Astrocyte (in vitro differentiated cells and primary cell): ENCODE data around the gene CARD19. TPM values are rescaled to one million over a fixed set of nuclear protein-coding genes. Genes with fewer than 3 reads are reported as not detected.

Experiments
- DNase-seq: peaks from one replicate; pipeline ENCODE4 v3.0.0-alpha.2; 2010; ENCODE audit warnings: low read depth
- FAIRE-seq: peaks from 2 replicates; lab custom pipeline; 2011; peaks lifted over from hg19 to GRCh38; lab: Jason Lieb, UNC
- H2AFZ ChIP-seq: 2 replicates; pipeline ENCODE4 v1.6.0; 2012; ENCODE audit warnings: low read depth, low read length, inconsistent platforms
- H3K27ac ChIP-seq: 2 replicates; pipeline ENCODE4 v1.5.1; 2011; ENCODE audit warnings: low read depth, low read length, inconsistent platforms
- H3K27me3 ChIP-seq: 2 replicates; pipeline ENCODE4 v1.6.0; 2011; ENCODE audit warnings: low read length, inconsistent platforms; ENCODE audit not compliant: insufficient read depth
- H3K36me3 ChIP-seq: 2 replicates; pipeline ENCODE4 v1.5.1; 2011; ENCODE audit warnings: low read length, inconsistent platforms; ENCODE audit not compliant: insufficient read depth
- H3K4me1 ChIP-seq: 2 replicates; pipeline ENCODE4 v1.5.1; 2011; ENCODE audit warnings: low read length, inconsistent platforms; ENCODE audit not compliant: insufficient read depth
- H3K4me2 ChIP-seq: 2 replicates; pipeline ENCODE4 v1.6.0; 2012; ENCODE audit warnings: low read length, inconsistent platforms
- H3K4me3 ChIP-seq: 2 replicates; pipeline ENCODE4 v1.5.1; 2011; ENCODE audit warnings: low read depth, mild to moderate bottlenecking, low read length, inconsistent platforms; ENCODE audit not compliant: insufficient read depth
- H3K79me2 ChIP-seq: 2 replicates; pipeline ENCODE4 v1.6.0; 2012; ENCODE audit warnings: mild to moderate bottlenecking, low read length, inconsistent platforms; ENCODE audit not compliant: insufficient read depth
- H3K9ac ChIP-seq: 2 replicates; pipeline ENCODE4 v1.6.0; 2012; ENCODE audit warnings: mild to moderate bottlenecking, low read length, inconsistent platforms
- H3K9me3 ChIP-seq: 2 replicates; pipeline ENCODE4 v1.5.1; 2012; ENCODE audit warnings: low read depth, mild to moderate bottlenecking, low read length, inconsistent platforms; ENCODE audit not compliant: insufficient read depth
- H4K20me1 ChIP-seq: 2 replicates; pipeline ENCODE4 v1.6.0; 2012; ENCODE audit warnings: low read length, inconsistent platforms; ENCODE audit not compliant: insufficient read depth
- H3K27ac Mint-ChIP-seq: one replicate; pipeline ENCODE4 v1.8.0; 2021; ENCODE audit warnings: mild to moderate bottlenecking, mixed read lengths; ENCODE audit not compliant: unreplicated experiment
- H3K27me3 Mint-ChIP-seq: one replicate; pipeline ENCODE4 v1.8.0; 2021; ENCODE audit warnings: low read depth, mixed read lengths; ENCODE audit not compliant: unreplicated experiment
- H3K36me3 Mint-ChIP-seq: one replicate; pipeline ENCODE4 v1.8.0; 2021; ENCODE audit warnings: low read depth, mixed read lengths; ENCODE audit not compliant: unreplicated experiment
- H3K4me1 Mint-ChIP-seq: one replicate; pipeline ENCODE4 v1.8.0; 2021; ENCODE audit warnings: low read depth, mixed read lengths; ENCODE audit not compliant: unreplicated experiment
- H3K4me3 Mint-ChIP-seq: one replicate; pipeline ENCODE4 v1.8.0; 2021; ENCODE audit warnings: mild to moderate bottlenecking, moderate library complexity, mixed read lengths; ENCODE audit not compliant: unreplicated experiment
- H3K9me3 Mint-ChIP-seq: one replicate; pipeline ENCODE4 v1.8.0; 2021; ENCODE audit warnings: mild to moderate bottlenecking, mixed read lengths; ENCODE audit not compliant: unreplicated experiment
- EZH2 ChIP-seq: IDR thresholded peaks from 2 replicates; pipeline ENCODE4 v1.6.1; 2012; ENCODE audit warnings: mild to moderate bottlenecking, low read length, inconsistent platforms; ENCODE audit not compliant: insufficient read depth
- total RNA-seq: library from RNA; stranded (reverse); gene quantifications from 2 replicates; pipeline ENCODE4 v1.2.1, GENCODE V29; 2021
- TF ChIP-seq, protein P1 (sequence below): IDR thresholded peaks from 2 replicates; pipeline ENCODE4 v1.5.1; 2011; ENCODE audit warnings: low read depth, mild to moderate bottlenecking, inconsistent platforms, low read length, moderate library complexity; ENCODE audit not compliant: insufficient read depth

Gene CARD19
- total RNA-seq, 1 donor from 2014 or later = 36.3 TPM

DNA sequence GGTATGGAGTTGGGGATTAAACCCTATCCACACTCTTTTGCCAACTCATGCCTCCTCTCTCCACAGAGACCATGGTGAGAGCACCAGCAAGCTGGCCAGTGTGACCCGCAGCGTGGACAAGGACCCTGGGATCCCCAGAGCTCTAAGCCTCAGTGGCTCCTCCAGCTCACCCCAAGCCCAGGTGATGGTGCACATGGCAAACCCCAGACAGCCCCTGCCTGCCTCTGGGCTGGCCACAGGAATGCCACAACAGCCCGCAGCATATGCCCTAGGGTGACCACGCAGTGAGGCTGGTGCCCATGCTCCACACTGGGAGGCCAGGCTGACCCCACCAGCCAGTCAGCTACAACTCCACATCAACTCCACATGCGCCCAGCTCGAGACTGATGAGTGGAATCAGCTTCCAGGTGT, 11.5 kb upstream of the CARD19 start:
- Mint-ChIP-seq H3K27me3 (peaks cover 4% of the 10 kb centered on the region), H3K4me1 (no peaks in the 10 kb centered on the region), H3K27ac (no peak overlapping the region), H3K36me3 (no peaks in the 10 kb centered on the region), H3K4me3 (no peak overlapping the region), H3K9me3 (peaks cover 12% of the 10 kb centered on the region)
- Histone ChIP-seq H3K4me3 (no peak overlapping the region), H3K36me3 (no peaks in the 10 kb centered on the region), H3K4me1 (peaks cover 5% of the 10 kb centered on the region), H3K79me2 (no peaks in the 10 kb centered on the region), H3K4me2 (no peak overlapping the region), H3K27me3 (no peaks in the 10 kb centered on the region), H2AFZ (no peak overlapping the region), H4K20me1 (no peaks in the 10 kb centered on the region), H3K9me3 (peaks cover 4% of the 10 kb centered on the region), H3K9ac (no peak overlapping the region), H3K27ac (no peak overlapping the region)
- FAIRE-seq (no peak), DNase-seq (no peak)
- no peak for TF ChIP-seq EZH2
- TF ChIP-seq, protein P1, sequence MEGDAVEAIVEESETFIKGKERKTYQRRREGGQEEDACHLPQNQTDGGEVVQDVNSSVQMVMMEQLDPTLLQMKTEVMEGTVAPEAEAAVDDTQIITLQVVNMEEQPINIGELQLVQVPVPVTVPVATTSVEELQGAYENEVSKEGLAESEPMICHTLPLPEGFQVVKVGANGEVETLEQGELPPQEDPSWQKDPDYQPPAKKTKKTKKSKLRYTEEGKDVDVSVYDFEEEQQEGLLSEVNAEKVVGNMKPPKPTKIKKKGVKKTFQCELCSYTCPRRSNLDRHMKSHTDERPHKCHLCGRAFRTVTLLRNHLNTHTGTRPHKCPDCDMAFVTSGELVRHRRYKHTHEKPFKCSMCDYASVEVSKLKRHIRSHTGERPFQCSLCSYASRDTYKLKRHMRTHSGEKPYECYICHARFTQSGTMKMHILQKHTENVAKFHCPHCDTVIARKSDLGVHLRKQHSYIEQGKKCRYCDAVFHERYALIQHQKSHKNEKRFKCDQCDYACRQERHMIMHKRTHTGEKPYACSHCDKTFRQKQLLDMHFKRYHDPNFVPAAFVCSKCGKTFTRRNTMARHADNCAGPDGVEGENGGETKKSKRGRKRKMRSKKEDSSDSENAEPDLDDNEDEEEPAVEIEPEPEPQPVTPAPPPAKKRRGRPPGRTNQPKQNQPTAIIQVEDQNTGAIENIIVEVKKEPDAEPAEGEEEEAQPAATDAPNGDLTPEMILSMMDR = no peak

DNA sequence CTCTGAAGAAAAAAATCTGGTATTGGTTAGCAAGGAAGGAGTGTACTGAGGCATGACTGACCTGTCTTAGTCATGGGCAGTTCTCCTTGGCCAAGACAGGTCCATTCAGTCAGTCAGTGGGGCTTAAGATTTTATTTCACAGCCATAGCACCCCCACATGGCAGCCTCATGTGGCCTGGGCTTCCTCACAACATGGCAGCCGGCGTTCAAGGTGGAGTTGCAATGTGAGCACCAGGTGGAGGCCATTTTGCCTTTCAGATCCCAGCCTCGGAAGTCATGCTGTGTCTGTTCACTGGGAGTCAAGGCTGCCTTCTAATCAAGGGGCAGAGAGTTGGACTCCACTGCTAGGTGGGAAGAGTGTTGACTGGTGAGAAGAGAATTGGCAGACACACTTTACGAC, 10.3 kb upstream of the CARD19 start:
- no peak overlapping the region for H3K9ac ChIP-seq
- Mint-ChIP-seq H3K9me3 (peaks cover 20% of the 10 kb centered on the region), H3K27ac (no peak overlapping the region), H3K4me1 (no peaks in the 10 kb centered on the region), H3K27me3 (peaks cover 4% of the 10 kb centered on the region), H3K36me3 (peaks cover 3% of the 10 kb centered on the region), H3K4me3 (no peak overlapping the region)
- no peaks in the 10 kb centered on the region for H3K79me2 ChIP-seq
- H3K4me3 ChIP-seq = no peak overlapping the region
- H3K9me3 ChIP-seq = peaks cover 7% of the 10 kb centered on the region
- H4K20me1 ChIP-seq = no peaks in the 10 kb centered on the region
- H3K4me1 ChIP-seq = peaks cover 5% of the 10 kb centered on the region
- H3K27ac ChIP-seq = no peak overlapping the region
- FAIRE-seq (no peak), DNase-seq (no peak)
- H3K27me3 ChIP-seq = no peaks in the 10 kb centered on the region
- no peaks in the 10 kb centered on the region for H3K36me3 ChIP-seq
- H2AFZ ChIP-seq = no peak overlapping the region
- no peak for TF ChIP-seq EZH2
- TF ChIP-seq, protein P1 = no peak
- no peak overlapping the region for H3K4me2 ChIP-seq

DNA sequence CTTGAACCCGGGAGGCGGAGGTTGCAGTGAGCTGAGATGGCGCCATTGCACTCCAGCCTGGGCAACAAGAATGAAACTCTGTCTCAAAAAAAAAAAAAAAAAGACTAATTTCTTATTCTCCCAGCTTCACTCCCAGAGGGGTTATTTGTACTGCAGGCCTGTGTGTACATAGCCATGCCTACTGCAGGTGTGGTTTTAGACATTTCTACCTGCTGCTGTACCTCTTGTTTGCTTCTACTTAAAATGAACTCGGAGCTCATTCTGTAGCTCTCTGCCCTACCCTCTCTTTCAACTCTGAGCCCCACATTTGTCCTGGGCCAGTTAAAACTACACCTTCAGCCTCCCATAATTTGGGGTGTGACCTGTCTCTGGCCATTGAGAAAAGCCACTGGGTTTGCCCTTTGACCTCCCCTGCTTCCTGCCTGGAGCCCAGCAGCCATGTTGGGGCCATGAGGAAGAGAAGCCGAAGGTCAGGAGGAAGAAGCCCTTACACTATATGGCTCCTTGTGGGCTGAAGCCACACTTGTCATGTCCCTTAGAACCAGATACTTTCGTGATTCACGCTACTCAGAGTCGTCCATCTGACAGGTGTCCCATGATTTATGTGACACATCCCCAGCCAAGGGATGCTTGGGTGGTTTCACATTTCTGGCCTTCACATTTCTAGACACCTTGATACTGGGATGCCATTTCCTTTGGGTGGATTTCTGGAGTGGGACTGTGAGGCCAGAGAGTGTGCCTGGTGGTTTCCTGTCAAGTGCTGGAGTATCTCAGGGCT, 9.4 kb upstream of the CARD19 start:
- H3K4me1 Mint-ChIP-seq = no peaks in the 10 kb centered on the region
- Histone ChIP-seq H4K20me1 (no peaks in the 10 kb centered on the region), H3K79me2 (no peaks in the 10 kb centered on the region), H3K27me3 (no peaks in the 10 kb centered on the region), H3K4me1 (peaks cover 2% of the 10 kb centered on the region), H3K9ac (no peak overlapping the region), H3K27ac (no peak overlapping the region), H3K36me3 (no peaks in the 10 kb centered on the region), H3K4me3 (no peak overlapping the region), H2AFZ (no peak overlapping the region), H3K4me2 (no peak overlapping the region), H3K9me3 (peaks cover 14% of the 10 kb centered on the region)
- DNase-seq = no peak
- no peak overlapping the region for H3K4me3 Mint-ChIP-seq
- H3K27me3 Mint-ChIP-seq = peaks cover 4% of the 10 kb centered on the region
- peaks cover 28% of the 10 kb centered on the region for H3K9me3 Mint-ChIP-seq
- peaks cover 7% of the 10 kb centered on the region for H3K36me3 Mint-ChIP-seq
- no peak for FAIRE-seq
- H3K27ac Mint-ChIP-seq = no peak overlapping the region
- TF ChIP-seq, protein P1 = no peak
- no peak for TF ChIP-seq EZH2
